DMS53 treated with DMSO at 0.1 percent for 48 hours (cell line): ENCODE measurements around the gene SLC24A2.
"Not testable (repeated sequence)": the region's sequence is repeated elsewhere in the genome, so short reads cannot be mapped to it uniquely, and the experiment has no call there.

Source experiments
- DNase-seq: peaks from one replicate; lab custom pipeline; 2025; ENCODE audit not compliant: unreplicated experiment; lab: John Stamatoyannopoulos, UW

Gene SLC24A2

GRCh38 chr9:19788614-19789271, at the start of gene SLC24A2:
TSS of gene SLC24A2 (minus strand) at chr9:19789037.
- DNase-seq = no peak

- not testable (repeated sequence) for DNase-seq
Observed at GRCh38 chr9:19833331-19833730, 44.5 kb upstream of the SLC24A2 start.

GRCh38 chr9:19830796-19831195, 42.0 kb upstream of the SLC24A2 start:
- no peak for DNase-seq

GRCh38 chr9:19828576-19829109, 39.8 kb upstream of the SLC24A2 start:
- DNase-seq = no peak

- no peak for DNase-seq
Observed at GRCh38 chr9:19816769-19817168, 27.9 kb upstream of the SLC24A2 start.

- no peak for DNase-seq
Observed at GRCh38 chr9:19812194-19812593, 23.4 kb upstream of the SLC24A2 start.

GRCh38 chr9:19809422-19810269, 20.8 kb upstream of the SLC24A2 start:
- no peak for DNase-seq

GRCh38 chr9:19807182-19807892, 18.5 kb upstream of the SLC24A2 start:
- no peak for DNase-seq

GRCh38 chr9:19804431-19804830, 15.6 kb upstream of the SLC24A2 start:
- DNase-seq = no peak

- DNase-seq = no peak
Observed at GRCh38 chr9:19800884-19801283, 12.0 kb upstream of the SLC24A2 start.

GRCh38 chr9:19799784-19800183, 10.9 kb upstream of the SLC24A2 start:
- DNase-seq = no peak

GRCh38 chr9:19788152-19788551, 685 bp downstream of the SLC24A2 start:
- no peak for DNase-seq

GRCh38 chr9:19787672-19788071, 1.2 kb downstream of the SLC24A2 start:
- no peak for DNase-seq

- DNase-seq = no peak
Observed at GRCh38 chr9:19785230-19785629, 3.6 kb downstream of the SLC24A2 start.

- no peak for DNase-seq
Observed at GRCh38 chr9:19784136-19784535, 4.7 kb downstream of the SLC24A2 start.

- DNase-seq = no peak
Observed at GRCh38 chr9:19783500-19783899, 5.3 kb downstream of the SLC24A2 start.

- no peak for DNase-seq
Observed at GRCh38 chr9:19782005-19782404, 6.8 kb downstream of the SLC24A2 start.

- no peak for DNase-seq
Observed at GRCh38 chr9:19781240-19781639, 7.6 kb downstream of the SLC24A2 start.

GRCh38 chr9:19771446-19771845, 17.4 kb downstream of the SLC24A2 start:
- DNase-seq = no peak

GRCh38 chr9:19770973-19771372, 17.9 kb downstream of the SLC24A2 start:
- no peak for DNase-seq

GRCh38 chr9:19769213-19769612, 19.6 kb downstream of the SLC24A2 start:
- no peak for DNase-seq

- no peak for DNase-seq
Observed at GRCh38 chr9:19768798-19769197, 20.0 kb downstream of the SLC24A2 start.
